ENCODE data around the gene NYNRIN.

The NYNRIN gene

GRCh38 chr14:24456980-24457379 lies 58.2 kb downstream of the NYNRIN start:
- no peak for DNase-seq (ENCODE audit: low spot score)

GRCh38 chr14:24458736-24459135 lies 59.9 kb downstream of the NYNRIN start:
- no peak for DNase-seq (ENCODE audit: low spot score)

DNA sequence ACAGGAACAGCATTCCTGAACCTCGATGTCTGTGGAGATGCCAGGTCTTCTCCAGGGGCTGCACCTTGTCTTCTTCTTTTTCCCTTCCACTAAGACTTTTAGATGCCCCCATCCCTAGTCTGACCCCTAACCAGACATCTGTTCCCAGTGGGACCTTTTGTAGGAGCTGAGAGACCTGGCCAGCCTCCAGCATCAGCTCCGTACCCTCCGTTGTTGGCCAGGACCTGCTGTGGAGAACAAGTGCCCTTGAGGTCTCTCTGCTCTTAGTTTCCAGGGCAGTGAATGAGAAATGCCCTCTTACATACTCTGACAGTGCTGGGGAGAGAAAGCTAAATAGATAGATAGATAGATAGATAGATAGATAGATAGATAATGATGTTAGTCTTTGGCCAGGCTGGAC lies 60.5 kb downstream of the NYNRIN start:
- no peak for DNase-seq (ENCODE audit: low spot score)

- DNase-seq (ENCODE audit: low spot score) = no peak
These were observed 62.5 kb downstream of the NYNRIN start for GRCh38 chr14:24461336-24461735.

- no peak for DNase-seq (ENCODE audit: low spot score)
These were observed 64.4 kb downstream of the NYNRIN start for GRCh38 chr14:24463017-24463883.

- DNase-seq (ENCODE audit: low spot score) = no peak
These were observed 65.3 kb downstream of the NYNRIN start for GRCh38 chr14:24463884-24464785.

GRCh38 chr14:24465368-24465767 lies 66.6 kb downstream of the NYNRIN start:
- DNase-seq (ENCODE audit: low spot score) = no peak

- DNase-seq (ENCODE audit: low spot score) = no peak
These were observed 67.0 kb downstream of the NYNRIN start for GRCh38 chr14:24465805-24466204.
